BE2C (cell line): ENCODE data around the gene TRPM3.

Source experiments
- DNase-seq: peaks from one replicate; pipeline ENCODE4 v3.0.0-alpha.2; 2020
- H3K27me3 ChIP-seq: fragments of 250-450 bp; sonication (Bioruptor Pico); 2 replicates; pipeline ENCODE4 v1.5.1; 2020; ENCODE audit warnings: mild to moderate bottlenecking
- H3K36me3 ChIP-seq: fragments of 250-450 bp; sonication (Bioruptor Pico); 2 replicates; pipeline ENCODE4 v1.5.1; 2020; ENCODE audit warnings: mild to moderate bottlenecking
- H3K4me1 ChIP-seq: fragments of 250-450 bp; sonication (Bioruptor Pico); 2 replicates; pipeline ENCODE4 v1.5.1; 2020
- H3K4me3 ChIP-seq: 2 replicates; pipeline ENCODE4 v1.5.1; 2011; ENCODE audit warnings: low read depth, low read length
- H3K9me3 ChIP-seq: fragments of 250-450 bp; sonication (Bioruptor Pico); 2 replicates; pipeline ENCODE4 v1.5.1; 2020
- CTCF ChIP-seq: IDR thresholded peaks from 2 replicates; pipeline ENCODE4 v1.5.1; 2012; ENCODE audit warnings: mild to moderate bottlenecking, low read depth, low read length

Gene TRPM3

GRCh38 chr9:70789086-70789485 lies 332.3 kb downstream of the TRPM3 start:
- Histone ChIP-seq H3K27me3 (no peaks in the 10 kb centered on the region), H3K9me3 (no peaks in the 10 kb centered on the region), H3K4me3 (no peak overlapping the region), H3K4me1 (peaks cover 6% of the 10 kb centered on the region; the same call in 1 of the 2 replicates), H3K36me3 (no peaks in the 10 kb centered on the region)
- DNase-seq: no peak
- TF ChIP-seq CTCF: no peak

GRCh38 chr9:70784456-70784855 lies 337.0 kb downstream of the TRPM3 start:
- Histone ChIP-seq H3K9me3 (no peaks in the 10 kb centered on the region), H3K36me3 (no peaks in the 10 kb centered on the region), H3K4me3 (no peak overlapping the region), H3K27me3 (no peaks in the 10 kb centered on the region), H3K4me1 (peaks cover 6% of the 10 kb centered on the region; the same call in 1 of the 2 replicates)
- no peak for TF ChIP-seq CTCF
- no peak for DNase-seq

GRCh38 chr9:70778568-70778967 lies 342.9 kb downstream of the TRPM3 start:
- H3K36me3 ChIP-seq: no peaks in the 10 kb centered on the region
- H3K4me3 ChIP-seq: no peak overlapping the region
- H3K27me3 ChIP-seq: no peaks in the 10 kb centered on the region
- H3K9me3 ChIP-seq: no peaks in the 10 kb centered on the region
- no peaks in the 10 kb centered on the region; the same call in 1 of the 2 replicates for H3K4me1 ChIP-seq
- DNase-seq: no peak
- TF ChIP-seq CTCF: no peak

DNA sequence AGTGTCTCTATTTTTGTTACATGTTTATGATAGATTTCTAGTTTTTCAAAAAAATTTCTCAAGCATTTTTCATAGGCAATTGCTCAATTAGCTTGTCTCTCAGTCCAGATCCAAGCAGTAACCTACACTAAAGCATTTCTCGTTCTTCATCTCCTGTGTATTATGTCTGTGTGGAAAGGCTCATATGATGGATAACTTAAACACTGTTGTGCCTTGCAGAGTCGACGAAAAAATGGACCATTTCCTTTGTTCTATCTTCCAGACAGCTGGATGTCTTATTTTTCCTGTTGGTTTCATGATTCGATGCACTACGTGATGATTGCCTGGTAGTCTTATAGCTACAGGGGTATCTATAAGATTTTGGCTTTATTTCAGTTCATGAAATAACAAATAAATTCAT lies 347.8 kb downstream of the TRPM3 start:
- no peak for TF ChIP-seq CTCF
- DNase-seq: no peak
- H3K4me1 ChIP-seq: no peaks in the 10 kb centered on the region; the same call in 1 of the 2 replicates
- H3K9me3 ChIP-seq: no peaks in the 10 kb centered on the region
- no peaks in the 10 kb centered on the region for H3K27me3 ChIP-seq
- H3K36me3 ChIP-seq: no peaks in the 10 kb centered on the region
- H3K4me3 ChIP-seq: no peak overlapping the region

- no peak overlapping the region for H3K4me3 ChIP-seq
- H3K4me1 ChIP-seq: no peaks in the 10 kb centered on the region; the same call in 1 of the 2 replicates
- no peaks in the 10 kb centered on the region for H3K36me3 ChIP-seq
- no peak for DNase-seq
- H3K9me3 ChIP-seq: no peaks in the 10 kb centered on the region
- H3K27me3 ChIP-seq: no peaks in the 10 kb centered on the region
- TF ChIP-seq CTCF: no peak
These were observed 348.8 kb downstream of the TRPM3 start for GRCh38 chr9:70772601-70773000.

- Histone ChIP-seq H3K36me3 (no peaks in the 10 kb centered on the region), H3K4me3 (no peak overlapping the region), H3K9me3 (no peaks in the 10 kb centered on the region), H3K27me3 (no peaks in the 10 kb centered on the region), H3K4me1 (peaks cover 11% of the 10 kb centered on the region)
- DNase-seq: no peak
- TF ChIP-seq CTCF: no peak
These were observed 355.5 kb downstream of the TRPM3 start for GRCh38 chr9:70765946-70766345.
